ENCODE results near the gene CPSF4L.
A peak's percentile ranks its signal among the peaks of the same experiment; 100 is the strongest.
"Not testable (repeated sequence)": the region's sequence is repeated elsewhere in the genome, so short reads cannot be mapped to it uniquely, and the experiment has no call there.

The CPSF4L gene

GRCh38 chr17:73261617-73261951 is at the start of gene CPSF4L:
Gene CPSF4L, minus strand, starts transcription at chr17:73261880. Its CDS starts 62 bp downstream, at chr17:73261818.
- no peaks in the 10 kb centered on the region for H3K9me3 Mint-ChIP-seq
- no peaks in the 10 kb centered on the region for H3K36me3 Mint-ChIP-seq
- H3K4me1 Mint-ChIP-seq = no peaks in the 10 kb centered on the region
- H3K4me3 Mint-ChIP-seq = no peak within 1 kb of the TSS
- peak within 1 kb of the TSS; percentile 32 for H3K27ac Mint-ChIP-seq
- H3K27me3 Mint-ChIP-seq = no peaks in the 10 kb centered on the region

DNA sequence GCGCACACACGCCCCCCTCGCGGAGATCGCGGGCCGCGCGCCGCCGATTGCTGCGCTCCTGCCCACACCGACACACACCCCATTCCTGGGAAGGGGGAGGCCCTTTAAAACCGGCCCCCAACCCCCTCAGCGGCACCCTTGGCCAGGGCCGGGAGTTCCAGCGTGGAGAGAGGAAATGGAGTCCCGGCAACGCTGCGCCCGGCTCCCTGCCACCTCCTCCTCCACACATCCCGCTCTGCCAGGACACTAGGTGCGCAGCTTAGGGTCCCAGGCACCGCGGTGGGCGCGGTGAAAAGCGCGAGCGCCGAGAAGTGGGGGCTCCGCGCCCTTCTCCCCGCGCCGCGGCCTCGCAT is 49.7 kb upstream of the CPSF4L start:
- Mint-ChIP-seq H3K4me1 (peaks cover 12% of the 10 kb centered on the region), H3K4me3 (peak overlapping the region; percentile 88), H3K27me3 (no peaks in the 10 kb centered on the region), H3K27ac (no peak overlapping the region), H3K36me3 (no peaks in the 10 kb centered on the region), H3K9me3 (no peaks in the 10 kb centered on the region)

DNA sequence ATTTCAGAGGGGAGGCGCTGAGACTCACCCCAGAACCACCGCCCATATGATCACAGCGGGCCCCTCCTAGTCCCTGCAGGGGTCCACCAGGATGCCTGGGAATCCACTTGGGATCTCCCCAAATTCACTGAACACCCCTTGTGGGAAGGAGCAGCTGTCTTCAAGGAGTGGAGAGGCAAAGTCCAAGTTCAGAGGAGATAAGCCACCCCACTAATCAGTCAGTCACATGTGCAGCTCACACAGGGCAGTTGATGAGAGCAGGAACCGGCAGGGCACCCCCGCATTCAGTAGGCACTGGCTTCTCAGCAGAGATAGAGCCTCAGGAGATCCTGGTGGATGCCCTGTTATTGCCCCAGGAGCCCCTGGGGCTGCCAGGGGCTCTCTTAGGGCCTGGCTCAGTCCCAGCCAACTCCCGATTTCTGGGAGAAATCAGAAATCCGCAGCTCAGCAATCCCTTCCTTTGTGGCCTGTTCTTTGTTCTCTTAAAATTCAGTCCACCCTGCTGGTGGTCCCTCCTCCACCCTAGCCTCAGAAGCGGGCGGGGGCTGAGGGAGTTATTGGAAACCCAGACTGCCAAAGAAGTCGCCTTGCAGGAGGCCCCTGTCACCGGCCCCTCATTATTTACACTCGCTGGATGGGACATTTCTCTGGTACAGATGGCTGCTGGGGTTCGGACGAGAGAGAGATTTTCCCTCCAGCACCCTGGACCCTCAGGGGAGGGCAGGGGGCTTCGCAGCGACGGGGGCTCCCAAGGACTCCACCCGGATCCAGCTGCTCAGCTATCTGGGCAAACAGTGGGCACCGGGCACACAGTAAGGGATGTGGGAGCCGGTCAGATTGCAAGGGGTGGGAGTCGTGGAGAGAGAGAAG is 48.3 kb upstream of the CPSF4L start:
- H3K4me3 Mint-ChIP-seq = peak overlapping the region; percentile 84
- H3K4me1 Mint-ChIP-seq = peaks cover 12% of the 10 kb centered on the region
- H3K27me3 Mint-ChIP-seq = no peaks in the 10 kb centered on the region
- H3K27ac Mint-ChIP-seq = peak overlapping the region; percentile 5
- H3K9me3 Mint-ChIP-seq = no peaks in the 10 kb centered on the region
- no peaks in the 10 kb centered on the region for H3K36me3 Mint-ChIP-seq

GRCh38 chr17:73308959-73309358 is 47.3 kb upstream of the CPSF4L start:
- H3K4me3 Mint-ChIP-seq, H3K9me3 Mint-ChIP-seq, H3K27ac Mint-ChIP-seq, H3K27me3 Mint-ChIP-seq, H3K36me3 Mint-ChIP-seq: not testable (repeated sequence)
- peaks cover 12% of the 10 kb centered on the region for H3K4me1 Mint-ChIP-seq

- H3K27ac Mint-ChIP-seq = no peak overlapping the region
- H3K9me3 Mint-ChIP-seq = no peaks in the 10 kb centered on the region
- no peak overlapping the region for H3K4me3 Mint-ChIP-seq
- H3K4me1 Mint-ChIP-seq = peaks cover 12% of the 10 kb centered on the region
- peaks cover 3% of the 10 kb centered on the region for H3K27me3 Mint-ChIP-seq
- H3K36me3 Mint-ChIP-seq = no peaks in the 10 kb centered on the region
Measured at GRCh38 chr17:73308017-73308823, 46.5 kb upstream of the CPSF4L start.

DNA sequence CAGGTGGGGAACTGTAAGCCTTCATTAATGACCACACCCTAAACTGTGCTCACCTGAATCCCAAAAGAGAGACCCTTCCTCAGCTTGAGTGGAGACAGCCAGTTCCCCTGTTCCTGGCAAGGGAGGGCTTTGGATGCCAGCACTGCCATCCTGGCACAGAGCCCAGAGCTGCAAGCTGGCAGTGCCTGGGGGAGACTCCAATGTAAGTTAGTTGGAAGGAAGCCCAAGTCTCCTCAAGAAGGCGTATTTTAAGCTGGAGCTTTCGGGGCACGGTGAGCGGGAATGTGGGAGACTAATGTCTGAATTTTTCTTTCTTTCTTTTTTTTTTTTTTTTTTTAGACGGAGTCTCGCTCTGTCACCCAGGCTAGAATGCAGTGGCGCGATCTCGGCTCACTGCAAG is 45.5 kb upstream of the CPSF4L start:
- Mint-ChIP-seq H3K36me3 (no peaks in the 10 kb centered on the region), H3K27ac (no peak overlapping the region), H3K9me3 (no peaks in the 10 kb centered on the region), H3K4me1 (peaks cover 12% of the 10 kb centered on the region), H3K27me3 (peaks cover 3% of the 10 kb centered on the region), H3K4me3 (no peak overlapping the region)

- no peak overlapping the region for H3K27ac Mint-ChIP-seq
- H3K27me3 Mint-ChIP-seq = peaks cover 3% of the 10 kb centered on the region
- no peaks in the 10 kb centered on the region for H3K9me3 Mint-ChIP-seq
- no peak overlapping the region for H3K4me3 Mint-ChIP-seq
- no peaks in the 10 kb centered on the region for H3K36me3 Mint-ChIP-seq
- peaks cover 12% of the 10 kb centered on the region for H3K4me1 Mint-ChIP-seq
Measured at GRCh38 chr17:73305845-73306836, 44.5 kb upstream of the CPSF4L start.

DNA sequence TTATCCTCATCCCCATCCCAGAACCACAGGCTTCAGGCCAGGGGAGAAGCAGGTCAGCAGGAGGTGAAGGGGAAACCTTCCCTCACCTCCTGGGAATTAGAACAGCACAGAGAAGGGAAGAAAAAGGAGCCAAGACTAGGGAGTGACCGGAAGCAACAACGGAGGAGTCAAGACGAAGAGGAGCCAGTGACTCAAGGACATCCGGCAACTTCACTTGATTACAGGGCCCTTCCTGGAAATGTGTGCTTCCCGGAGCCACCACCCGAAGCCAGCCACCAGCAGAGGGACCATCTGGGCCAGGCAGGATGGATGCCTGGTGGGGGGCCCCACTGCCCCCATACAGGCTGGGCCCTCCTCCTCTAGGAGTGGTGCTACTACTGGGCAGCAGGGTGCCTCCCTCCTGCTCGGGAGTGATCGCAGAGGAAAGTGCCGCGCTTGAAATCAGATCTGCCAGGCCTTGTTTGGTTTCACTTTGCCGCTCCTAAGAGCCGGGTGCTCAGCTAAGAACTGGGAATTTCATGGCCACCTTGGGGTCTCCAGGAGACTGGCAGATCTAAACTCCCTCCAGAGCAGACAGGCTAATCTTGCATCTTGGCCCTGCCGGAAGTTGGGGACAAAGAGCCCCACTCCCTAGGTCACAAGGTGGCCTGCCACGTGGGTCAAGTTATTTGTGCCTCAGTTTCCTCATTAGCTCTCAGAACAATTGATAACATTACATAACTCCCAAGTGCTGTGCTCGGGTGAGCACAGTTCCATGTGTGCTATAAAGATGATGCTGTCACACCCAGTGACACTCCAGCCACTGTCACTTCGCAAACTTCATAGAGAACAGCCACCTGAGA is 43.5 kb upstream of the CPSF4L start:
- H3K36me3 Mint-ChIP-seq = no peaks in the 10 kb centered on the region
- no peak overlapping the region for H3K27ac Mint-ChIP-seq
- H3K27me3 Mint-ChIP-seq = peaks cover 3% of the 10 kb centered on the region
- H3K4me1 Mint-ChIP-seq = peaks cover 9% of the 10 kb centered on the region
- no peaks in the 10 kb centered on the region for H3K9me3 Mint-ChIP-seq
- no peak overlapping the region for H3K4me3 Mint-ChIP-seq

- Mint-ChIP-seq H3K4me3 (no peak overlapping the region), H3K27ac (no peak overlapping the region), H3K9me3 (no peaks in the 10 kb centered on the region), H3K27me3 (peaks cover 3% of the 10 kb centered on the region), H3K4me1 (peaks cover 3% of the 10 kb centered on the region), H3K36me3 (no peaks in the 10 kb centered on the region)
Measured at GRCh38 chr17:73304438-73304837, 42.8 kb upstream of the CPSF4L start.

DNA sequence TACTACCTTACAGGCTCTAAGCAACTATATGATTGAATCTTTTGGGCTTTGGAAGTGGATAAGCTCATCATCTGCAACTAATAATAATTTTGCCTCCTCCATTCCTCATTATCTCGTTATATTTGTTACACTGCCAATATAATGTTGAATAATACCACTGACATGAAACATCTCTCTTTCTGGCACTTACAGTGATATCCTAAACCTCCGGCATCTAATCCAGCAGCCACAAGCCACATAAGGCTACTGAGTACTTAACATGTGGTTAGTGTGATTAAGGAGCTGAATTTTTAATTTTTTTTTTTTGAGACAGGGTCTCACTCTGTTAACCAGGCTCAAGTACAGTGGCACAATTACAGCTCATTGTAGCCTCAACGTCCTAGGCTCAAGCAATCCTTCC is 40.5 kb upstream of the CPSF4L start:
- no peaks in the 10 kb centered on the region for H3K9me3 Mint-ChIP-seq
- H3K4me3 Mint-ChIP-seq = no peak overlapping the region
- no peaks in the 10 kb centered on the region for H3K36me3 Mint-ChIP-seq
- no peaks in the 10 kb centered on the region for H3K4me1 Mint-ChIP-seq
- H3K27me3 Mint-ChIP-seq = peaks cover 3% of the 10 kb centered on the region
- H3K27ac Mint-ChIP-seq = no peak overlapping the region

DNA sequence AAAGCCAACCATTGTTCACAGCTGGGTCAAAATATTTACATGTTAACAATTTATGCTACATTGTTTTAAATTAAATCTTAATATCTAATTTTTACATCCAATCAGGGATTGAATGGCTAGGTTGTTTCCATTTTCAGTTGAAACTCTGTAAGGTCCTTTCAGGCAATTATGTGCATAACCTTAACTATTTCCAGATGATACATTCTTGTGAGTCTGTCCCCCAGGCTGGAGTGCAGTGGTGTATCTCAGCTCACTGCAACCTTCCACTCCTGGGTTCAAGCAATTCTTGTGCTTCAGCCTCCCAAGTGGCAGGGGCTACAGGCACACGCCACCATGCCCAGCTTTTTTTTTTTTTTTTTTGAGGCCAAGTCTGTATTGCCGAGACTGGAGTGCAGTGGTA is 39.7 kb upstream of the CPSF4L start:
- Mint-ChIP-seq H3K27me3 (peaks cover 3% of the 10 kb centered on the region), H3K27ac (no peak overlapping the region), H3K4me1 (no peaks in the 10 kb centered on the region), H3K36me3 (no peaks in the 10 kb centered on the region), H3K9me3 (no peaks in the 10 kb centered on the region), H3K4me3 (no peak overlapping the region)

GRCh38 chr17:73300392-73300791 is 38.7 kb upstream of the CPSF4L start:
- no peaks in the 10 kb centered on the region for H3K36me3 Mint-ChIP-seq
- no peak overlapping the region for H3K4me3 Mint-ChIP-seq
- peaks cover 3% of the 10 kb centered on the region for H3K27me3 Mint-ChIP-seq
- no peak overlapping the region for H3K27ac Mint-ChIP-seq
- no peaks in the 10 kb centered on the region for H3K4me1 Mint-ChIP-seq
- H3K9me3 Mint-ChIP-seq = no peaks in the 10 kb centered on the region

GRCh38 chr17:73297934-73298861 is 36.5 kb upstream of the CPSF4L start:
- Mint-ChIP-seq H3K9me3 (no peaks in the 10 kb centered on the region), H3K27me3 (no peaks in the 10 kb centered on the region), H3K4me3 (no peak overlapping the region), H3K36me3 (no peaks in the 10 kb centered on the region), H3K27ac (no peak overlapping the region), H3K4me1 (no peaks in the 10 kb centered on the region)

DNA sequence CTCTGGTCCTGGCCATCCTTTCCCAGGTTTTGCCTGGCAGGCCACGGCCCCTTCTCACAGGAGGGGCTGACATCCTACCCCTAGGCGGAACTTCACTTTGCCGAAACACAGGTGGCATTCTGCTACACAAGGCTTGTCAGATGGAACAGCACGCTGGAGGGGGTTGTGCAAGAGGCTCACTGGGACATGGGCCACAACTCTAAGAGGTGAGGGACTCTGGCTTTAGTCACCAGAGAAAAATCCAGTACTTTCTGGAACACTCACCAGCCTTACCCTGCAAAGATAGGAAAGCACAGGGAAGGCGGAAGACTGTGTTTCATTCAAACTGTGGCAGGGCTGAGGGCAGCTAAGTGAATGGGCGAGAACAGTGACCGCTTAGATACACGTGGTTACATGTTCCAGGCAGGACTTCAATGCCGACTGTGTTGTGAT is 31.8 kb upstream of the CPSF4L start:
- Mint-ChIP-seq H3K9me3 (no peaks in the 10 kb centered on the region), H3K27me3 (peaks cover 1% of the 10 kb centered on the region), H3K4me1 (peaks cover 10% of the 10 kb centered on the region), H3K27ac (no peak overlapping the region), H3K4me3 (no peak overlapping the region), H3K36me3 (no peaks in the 10 kb centered on the region)
